GM23338 (cell line): Measurements from ENCODE around the gene BIRC6.

ENCODE experiments used
- CTCF ChIP-seq, 2 experiments: fragments of 200-600 bp in 1 of 2; sonication (generic) in 1 of 2; conservative IDR thresholded peaks; 2 replicates each; pipeline versions ENCODE4 v1.5.1 to v1.6.1; 2016 to 2017; ENCODE audit warnings: antibody characterized with exemption in 2 of 2, low read depth in 2 of 2, mild to moderate bottlenecking in 2 of 2, moderate library complexity in 1 of 2
- EZH2 ChIP-seq: fragments of 200-600 bp; sonication (generic); IDR thresholded peaks from one replicate; pipeline ENCODE4 v1.8.0; 2017; ENCODE audit warnings: antibody characterized with exemption, mild to moderate bottlenecking, low read depth; ENCODE audit not compliant: unreplicated experiment
- EZH2phosphoT487 ChIP-seq: fragments of 200-600 bp; sonication (generic); IDR thresholded peaks from one replicate; pipeline ENCODE4 v1.8.1; 2018; ENCODE audit warnings: antibody characterized with exemption; ENCODE audit not compliant: unreplicated experiment
- POLR2AphosphoS5 ChIP-seq: IDR thresholded peaks from 2 replicates; pipeline ENCODE4 v1.6.1; 2016; ENCODE audit warnings: antibody characterized with exemption, low read depth

GRCh38 chr2:32523686-32524085, 166.9 kb downstream of the BIRC6 start:
- TF ChIP-seq EZH2phosphoT487, result no peak
- no peak for TF ChIP-seq CTCF (conservative IDR thresholded peaks at IDR 0.05; ENCODE audit: low read depth in 2 of 2)
- TF ChIP-seq POLR2AphosphoS5, result no peak
- no peak for TF ChIP-seq EZH2
